GM20000 (cell line): ENCODE data around the gene HAND1.

Experiments used
- DNase-seq: peaks from one replicate; pipeline ENCODE4 v3.0.0; 2012; ENCODE audit warnings: low spot score
- CTCF ChIP-seq: IDR thresholded peaks from 2 replicates; pipeline ENCODE4 v1.5.1; 2012; ENCODE audit warnings: mild to moderate bottlenecking, control low read depth; ENCODE audit errors: extremely low read depth, missing control alignments

The HAND1 gene

GRCh38 chr5:154521756-154522155 is 43.7 kb upstream of the HAND1 start:
- DNase-seq, result no peak
- no peak for TF ChIP-seq CTCF

- TF ChIP-seq CTCF, result peak; percentile 80
- peak; percentile 50 for DNase-seq
Observed at GRCh38 chr5:154520861-154521453, 42.9 kb upstream of the HAND1 start.

- TF ChIP-seq CTCF, result no peak
- DNase-seq, result no peak
Observed at GRCh38 chr5:154519359-154519758, 41.3 kb upstream of the HAND1 start.

- TF ChIP-seq CTCF, result no peak
Observed at GRCh38 chr5:154518438-154518867, 40.4 kb upstream of the HAND1 start.

GRCh38 chr5:154517810-154518437 is 39.9 kb upstream of the HAND1 start:
- DNase-seq, result no peak
- no peak for TF ChIP-seq CTCF

More at GRCh38 chr5:154518438-154518867, 40.4 kb upstream of the HAND1 start:
- no peak for DNase-seq

GRCh38 chr5:154517181-154517580 is 39.2 kb upstream of the HAND1 start:
- TF ChIP-seq CTCF, result no peak
- no peak for DNase-seq

GRCh38 chr5:154516475-154516874 is 38.4 kb upstream of the HAND1 start:
- no peak for DNase-seq
- no peak for TF ChIP-seq CTCF

- peak; percentile 45 for DNase-seq
Observed at GRCh38 chr5:154515488-154515887, 37.5 kb upstream of the HAND1 start.
